Spleen (tissue), 11 donors: Measurements from ENCODE around the gene DPYD. TPM values are rescaled to one million over a fixed set of nuclear protein-coding genes. Genes with fewer than 3 reads are reported as not detected.

Experiments
- DNase-seq: peaks from one replicate; pipeline ENCODE4 v3.0.0-alpha.2; 2020
- H3K27ac ChIP-seq, 8 donors: fragments of 200-600 bp; sonication (generic) in 7 of 8; 1 replicate in 4 of 8; 2 replicates in 4 of 8; pipeline versions ENCODE4 v1.5.0 to v1.8.0; 2016 to 2021; ENCODE audit warnings: inconsistent platforms in 4 of 8, mild to moderate bottlenecking in 4 of 8, moderate library complexity in 1 of 8
- H3K27me3 ChIP-seq, 7 donors: fragments of 200-600 bp; sonication (generic) in 6 of 7; replicated peaks in 1 of 7; 1 replicate in 4 of 7; 2 replicates in 3 of 7; pipeline versions ENCODE4 v1.5.0 to v1.8.0; 2016 to 2021; ENCODE audit warnings: inconsistent platforms in 3 of 7, mild to moderate bottlenecking in 1 of 7
- H3K36me3 ChIP-seq, 6 donors: fragments of 200-600 bp; sonication (generic) in 5 of 6; 1 replicate in 4 of 6; 2 replicates in 2 of 6; pipeline versions ENCODE4 v1.5.0 to v1.8.0; 2016 to 2021; ENCODE audit warnings: inconsistent platforms in 2 of 6
- H3K4me1 ChIP-seq, 6 donors: fragments of 200-600 bp; sonication (generic) in 5 of 6; 1 replicate in 3 of 6; 2 replicates in 3 of 6; pipeline versions ENCODE4 v1.5.0 to v1.8.0; 2016 to 2021; ENCODE audit warnings: inconsistent platforms in 3 of 6
- H3K4me3 ChIP-seq, 8 donors: fragments of 200-600 bp; sonication (generic) in 7 of 8; 1 replicate in 4 of 8; 2 replicates in 4 of 8; pipeline versions ENCODE4 v1.5.0 to v1.8.0; 2016 to 2021; ENCODE audit warnings: inconsistent platforms in 4 of 8, mild to moderate bottlenecking in 4 of 8, moderate library complexity in 2 of 8
- H3K9me3 ChIP-seq, 8 donors: fragments of 200-600 bp; sonication (generic) in 7 of 8; 1 replicate in 4 of 8; 2 replicates in 4 of 8; pipeline versions ENCODE4 v1.5.0 to v1.8.0; 2016 to 2021; ENCODE audit warnings: inconsistent platforms in 4 of 8
- POLR2A ChIP-seq, 3 donors: fragments of 450-650 bp; IDR thresholded peaks; one replicate each; pipeline ENCODE4 v1.5.1; 2017; ENCODE audit warnings: antibody characterized with exemption in 3 of 3, mild to moderate bottlenecking in 1 of 3
- POLR2AphosphoS5 ChIP-seq, 3 donors: sonication (generic); formaldehyde crosslinking; IDR thresholded peaks; one replicate each; pipeline ENCODE4 v1.5.1; 2017; ENCODE audit warnings: antibody characterized with exemption in 3 of 3
- WGBS, 5 donors: extraction: QIAGEN DNeasy Blood & Tissue Kit in 3 of 5; methylation state at CpG; one replicate each; pipeline versions ENCODE4 v1.1.5 to v1.1.7; 2013 to 2018; 5-methylcytosine and 5-hydroxymethylcytosine counted together
- intact Hi-C: fragments of 100-400 bp; cut with DNase I; formaldehyde crosslinking; loops from one replicate; pipeline ENCODE4 v1.15.0; 2023; ENCODE audit warnings: low total_unique reads
- polyA plus RNA-seq, 3 donors: library from polyadenylated mRNA; stranded (reverse); fragments of 200-250 nt; gene quantifications; one replicate each; pipeline ENCODE4 v1.2.1, GENCODE V29; 2013
- total RNA-seq, 7 donors: library from RNA; depleted of rRNA in 3 of 7; stranded (reverse); fragments of >200 nt in 3 of 7; fragmentation: NEBNext Ultra II Directional in 4 of 7; extraction: Animal tissue kit (Norgen Biotek cat#: 25700) in 4 of 7; gene quantifications; one replicate each; pipeline versions ENCODE4 v1.1.0 to v1.2.1, GENCODE V29; 2016 to 2021
- TF ChIP-seq, protein P1 (sequence below), 11 experiments: fragments of 200-600 bp in 7 of 11; fragments of 450-650 bp in 4 of 11; sonication (generic) in 4 of 11; IDR thresholded peaks in 8 of 11; conservative IDR thresholded peaks in 3 of 11; 1 replicate in 7 of 11; 2 replicates in 4 of 11; pipeline versions ENCODE4 v1.4.0 to v1.8.0; 2016 to 2021; ENCODE audit warnings: antibody characterized with exemption in 11 of 11, inconsistent platforms in 4 of 11, mild to moderate bottlenecking in 1 of 11
- donor health status: healthy with polysubstance abuse.
- donor health status: DM: no; HTN: no; CAD: no; lungs with moderate emphysema.
- donor health status: DM: no; HTN: no; CAD: no.
- donor health status: Bipolar disorder and iron deficiency.
- donor health status: healthy.
- donor health status: DM: no; HTN: no; CAD: no.
- donor health status: DM: yes; HTN: yes; CAD: no.

Gene DPYD
- total and polyA plus RNA-seq, 10 donors = 7.3 to 114 (median 92.3) TPM

GRCh38 chr1:97464305-97464704 is 456.5 kb downstream of the DPYD start:
- DNase-seq = no peak
- peaks cover 0 to 26% (median 15%) of the 10 kb centered on the region in 8 donors for H3K9me3 ChIP-seq
- H3K4me1 ChIP-seq = peaks cover 0 to 17% (median 9%) of the 10 kb centered on the region in 6 donors
- TF ChIP-seq, protein P1, sequence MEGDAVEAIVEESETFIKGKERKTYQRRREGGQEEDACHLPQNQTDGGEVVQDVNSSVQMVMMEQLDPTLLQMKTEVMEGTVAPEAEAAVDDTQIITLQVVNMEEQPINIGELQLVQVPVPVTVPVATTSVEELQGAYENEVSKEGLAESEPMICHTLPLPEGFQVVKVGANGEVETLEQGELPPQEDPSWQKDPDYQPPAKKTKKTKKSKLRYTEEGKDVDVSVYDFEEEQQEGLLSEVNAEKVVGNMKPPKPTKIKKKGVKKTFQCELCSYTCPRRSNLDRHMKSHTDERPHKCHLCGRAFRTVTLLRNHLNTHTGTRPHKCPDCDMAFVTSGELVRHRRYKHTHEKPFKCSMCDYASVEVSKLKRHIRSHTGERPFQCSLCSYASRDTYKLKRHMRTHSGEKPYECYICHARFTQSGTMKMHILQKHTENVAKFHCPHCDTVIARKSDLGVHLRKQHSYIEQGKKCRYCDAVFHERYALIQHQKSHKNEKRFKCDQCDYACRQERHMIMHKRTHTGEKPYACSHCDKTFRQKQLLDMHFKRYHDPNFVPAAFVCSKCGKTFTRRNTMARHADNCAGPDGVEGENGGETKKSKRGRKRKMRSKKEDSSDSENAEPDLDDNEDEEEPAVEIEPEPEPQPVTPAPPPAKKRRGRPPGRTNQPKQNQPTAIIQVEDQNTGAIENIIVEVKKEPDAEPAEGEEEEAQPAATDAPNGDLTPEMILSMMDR (IDR thresholded peaks at IDR 0.05 in 8 of 11, conservative IDR thresholded peaks at IDR 0.05 in 3 of 11) = no peak
- TF ChIP-seq POLR2A (IDR thresholded peaks at IDR 0.05) (no peak), POLR2AphosphoS5 (IDR thresholded peaks at IDR 0.05) (no peak)
- no peaks in the 10 kb centered on the region for H3K27me3 ChIP-seq
- intact Hi-C loops = no loop called here
- 86 to 94% (median 88%) methylated on average over 5 of the region's 5 CpGs for WGBS, 5 donors
- H3K4me3 ChIP-seq = no peak overlapping the region
- peaks cover 0 to 29% (median 0%) of the 10 kb centered on the region in 6 donors for H3K36me3 ChIP-seq
- no peak overlapping the region for H3K27ac ChIP-seq

- Histone ChIP-seq H3K9me3 (peaks cover 0 to 17% (median 10%) of the 10 kb centered on the region in 8 donors), H3K27ac (no peak overlapping the region), H3K4me3 (no peak overlapping the region), H3K27me3 (no peaks in the 10 kb centered on the region), H3K4me1 (peaks cover 0 to 17% (median 9%) of the 10 kb centered on the region in 6 donors), H3K36me3 (peaks cover 0 to 24% (median 0%) of the 10 kb centered on the region in 6 donors)
- intact Hi-C loops = no loop called here
- TF ChIP-seq POLR2AphosphoS5 (IDR thresholded peaks at IDR 0.05) (no peak), POLR2A (IDR thresholded peaks at IDR 0.05) (no peak)
- TF ChIP-seq, protein P1 (IDR thresholded peaks at IDR 0.05 in 8 of 11, conservative IDR thresholded peaks at IDR 0.05 in 3 of 11) = no peak
- no peak for DNase-seq
These were observed 459.1 kb downstream of the DPYD start for GRCh38 chr1:97461782-97462181.

DNA sequence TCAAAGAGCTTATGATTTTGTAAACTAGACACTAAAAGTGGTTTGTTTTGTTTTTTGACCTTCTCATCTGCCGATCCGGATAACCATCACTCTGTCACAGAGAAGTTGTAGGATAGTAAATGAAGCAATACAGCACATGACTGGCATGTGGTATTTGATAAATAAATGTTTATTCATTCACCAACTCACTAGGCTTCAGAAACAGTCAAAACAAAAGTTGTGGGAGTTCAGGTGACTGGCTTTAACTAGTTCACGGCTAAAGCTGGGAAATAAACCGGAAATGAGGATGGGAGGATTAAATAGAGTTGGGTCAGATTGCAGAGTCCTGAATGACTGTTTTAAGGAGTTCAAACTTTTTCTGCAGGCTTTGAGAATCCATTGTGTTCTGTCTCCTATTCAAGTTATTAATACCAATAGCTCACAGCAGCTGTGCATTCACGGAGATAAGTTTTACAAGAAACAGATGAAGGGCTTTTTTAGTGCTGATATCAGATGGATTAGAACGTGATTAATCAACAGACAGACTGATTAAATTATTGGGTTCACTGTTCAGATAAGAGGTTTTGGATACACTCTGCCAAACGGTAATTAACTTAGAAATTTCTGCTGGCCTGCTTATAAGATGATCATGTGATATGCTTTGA is 463.3 kb downstream of the DPYD start:
- H3K4me1 ChIP-seq = peaks cover 0 to 15% (median 9%) of the 10 kb centered on the region in 6 donors
- H3K36me3 ChIP-seq = peaks cover 0 to 7% (median 0%) of the 10 kb centered on the region in 6 donors
- no peak overlapping the region for H3K27ac ChIP-seq
- H3K4me3 ChIP-seq = no peak overlapping the region
- TF ChIP-seq POLR2AphosphoS5 (IDR thresholded peaks at IDR 0.05) (no peak), POLR2A (IDR thresholded peaks at IDR 0.05) (no peak)
- TF ChIP-seq, protein P1 (IDR thresholded peaks at IDR 0.05 in 8 of 11, conservative IDR thresholded peaks at IDR 0.05 in 3 of 11) = no peak
- no peaks in the 10 kb centered on the region for H3K9me3 ChIP-seq
- intact Hi-C loops = no loop called here
- 86 to 92% (median 86%) methylated on average over 7 of the region's 7 CpGs for WGBS, 5 donors
- no peak for DNase-seq
- H3K27me3 ChIP-seq = no peaks in the 10 kb centered on the region

DNA sequence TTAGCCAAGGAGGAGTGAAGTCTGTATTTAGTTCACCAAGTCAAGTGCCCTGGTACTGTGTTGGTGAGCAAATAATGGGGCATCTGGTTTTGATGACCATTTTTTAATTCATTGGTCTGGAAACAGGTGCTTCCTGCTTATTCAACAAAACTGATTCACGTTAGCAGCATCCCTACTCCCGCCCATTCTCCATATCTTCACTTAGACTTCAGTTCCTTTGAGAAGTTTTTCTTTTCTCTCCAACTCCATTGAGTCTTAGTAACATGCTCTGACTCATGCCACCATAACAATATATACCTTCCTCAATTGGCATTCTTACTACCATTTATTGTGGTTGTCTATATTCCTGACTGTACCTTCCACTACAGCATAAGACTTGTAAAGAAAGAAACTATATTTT is 468.9 kb downstream of the DPYD start:
- H3K27ac ChIP-seq = no peak overlapping the region
- peaks cover 0 to 32% (median 3%) of the 10 kb centered on the region in 6 donors for H3K36me3 ChIP-seq
- intact Hi-C loops = no loop called here
- no peak overlapping the region for H3K4me3 ChIP-seq
- no peaks in the 10 kb centered on the region for H3K27me3 ChIP-seq
- H3K9me3 ChIP-seq = no peaks in the 10 kb centered on the region
- 67 to 82% (median 79%) methylated on average over 2 of the region's 2 CpGs for whole genome bisulfite sequencing, 5 donors
- TF ChIP-seq POLR2AphosphoS5 (IDR thresholded peaks at IDR 0.05) (no peak), POLR2A (IDR thresholded peaks at IDR 0.05) (no peak)
- TF ChIP-seq, protein P1 (IDR thresholded peaks at IDR 0.05 in 8 of 11, conservative IDR thresholded peaks at IDR 0.05 in 3 of 11) = no peak
- no peaks in the 10 kb centered on the region for H3K4me1 ChIP-seq
- DNase-seq = no peak
